NCI-H128 (cell line): ENCODE data around the gene ALOX15B.
A peak's percentile ranks its signal among the peaks of the same experiment; 100 is the strongest.
"Not testable (repeated sequence)": the region's sequence is repeated elsewhere in the genome, so short reads cannot be mapped to it uniquely, and the experiment has no call there.

Experiments used
- DNase-seq: peaks from one replicate; lab custom pipeline; 2025; ENCODE audit not compliant: unreplicated experiment; lab: John Stamatoyannopoulos, UW

The ALOX15B gene

DNA sequence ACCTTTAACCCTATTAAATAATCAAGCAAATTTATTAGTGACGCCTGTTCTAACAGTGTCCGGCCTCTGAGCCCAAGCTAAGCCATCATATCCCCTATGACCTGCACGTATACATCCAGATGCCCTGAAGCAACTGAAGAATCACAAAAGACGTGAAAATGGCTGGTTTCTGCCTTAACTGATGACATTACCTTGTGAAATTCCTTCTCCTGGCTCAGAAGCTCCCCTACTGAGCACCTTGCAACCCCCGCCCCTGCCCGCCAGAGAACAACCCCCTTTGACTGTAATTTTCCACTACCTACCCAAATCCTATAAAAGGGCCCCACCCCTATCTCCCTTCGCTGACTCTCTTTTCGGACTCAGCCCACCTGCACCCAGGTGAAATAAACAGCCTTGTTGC is 23.0 kb downstream of the ALOX15B start:
- DNase-seq = not testable (repeated sequence)

DNA sequence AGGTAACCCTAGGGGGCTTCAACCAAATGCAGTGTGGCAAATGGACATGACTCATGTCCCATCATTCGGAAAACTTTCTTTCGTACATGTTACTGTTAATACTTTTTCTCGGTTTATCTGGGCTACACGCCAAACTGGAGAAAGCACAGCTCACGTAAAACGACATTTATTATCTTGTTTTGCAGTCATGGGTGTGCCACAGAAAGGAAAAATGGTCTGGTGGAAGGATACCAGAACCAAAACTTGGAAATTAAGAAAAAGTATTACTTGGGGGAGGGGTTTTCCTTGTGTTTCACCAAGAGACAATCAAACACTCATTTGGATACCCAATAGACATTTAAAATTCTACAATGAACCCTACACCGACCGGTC is 23.6 kb downstream of the ALOX15B start:
- no peak for DNase-seq

GRCh38 chr17:8062807-8063483 is 24.1 kb downstream of the ALOX15B start:
- DNase-seq = no peak

- no peak for DNase-seq
These were observed 25.1 kb downstream of the ALOX15B start for GRCh38 chr17:8063761-8064534.

GRCh38 chr17:8064561-8065019 is 25.7 kb downstream of the ALOX15B start:
- no peak for DNase-seq

- no peak for DNase-seq
These were observed 28.2 kb downstream of the ALOX15B start for GRCh38 chr17:8066841-8067775.

- DNase-seq = no peak
These were observed 28.9 kb downstream of the ALOX15B start for GRCh38 chr17:8067806-8068205.

- no peak for DNase-seq
These were observed 30.1 kb downstream of the ALOX15B start for GRCh38 chr17:8068736-8069586.

DNA sequence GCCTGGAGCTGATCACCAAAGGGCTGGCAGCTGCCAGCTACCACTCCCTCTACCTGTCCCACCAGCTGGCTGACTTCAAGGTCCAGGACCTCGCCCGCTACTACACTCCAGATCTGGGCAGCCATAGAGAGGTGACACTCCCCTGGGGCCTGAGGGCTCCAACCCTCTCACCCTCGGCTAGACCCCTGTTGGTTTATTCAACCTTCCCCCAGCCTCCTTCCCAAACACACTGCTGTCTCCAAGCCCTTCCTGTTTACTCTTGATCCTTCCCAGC is 30.7 kb downstream of the ALOX15B start:
- no peak for DNase-seq

- DNase-seq = no peak
These were observed 32.6 kb downstream of the ALOX15B start for GRCh38 chr17:8071496-8071895.

GRCh38 chr17:8072341-8072728 is 33.5 kb downstream of the ALOX15B start:
- DNase-seq = no peak

GRCh38 chr17:8072729-8073461 is 34.0 kb downstream of the ALOX15B start:
- DNase-seq = no peak

DNA sequence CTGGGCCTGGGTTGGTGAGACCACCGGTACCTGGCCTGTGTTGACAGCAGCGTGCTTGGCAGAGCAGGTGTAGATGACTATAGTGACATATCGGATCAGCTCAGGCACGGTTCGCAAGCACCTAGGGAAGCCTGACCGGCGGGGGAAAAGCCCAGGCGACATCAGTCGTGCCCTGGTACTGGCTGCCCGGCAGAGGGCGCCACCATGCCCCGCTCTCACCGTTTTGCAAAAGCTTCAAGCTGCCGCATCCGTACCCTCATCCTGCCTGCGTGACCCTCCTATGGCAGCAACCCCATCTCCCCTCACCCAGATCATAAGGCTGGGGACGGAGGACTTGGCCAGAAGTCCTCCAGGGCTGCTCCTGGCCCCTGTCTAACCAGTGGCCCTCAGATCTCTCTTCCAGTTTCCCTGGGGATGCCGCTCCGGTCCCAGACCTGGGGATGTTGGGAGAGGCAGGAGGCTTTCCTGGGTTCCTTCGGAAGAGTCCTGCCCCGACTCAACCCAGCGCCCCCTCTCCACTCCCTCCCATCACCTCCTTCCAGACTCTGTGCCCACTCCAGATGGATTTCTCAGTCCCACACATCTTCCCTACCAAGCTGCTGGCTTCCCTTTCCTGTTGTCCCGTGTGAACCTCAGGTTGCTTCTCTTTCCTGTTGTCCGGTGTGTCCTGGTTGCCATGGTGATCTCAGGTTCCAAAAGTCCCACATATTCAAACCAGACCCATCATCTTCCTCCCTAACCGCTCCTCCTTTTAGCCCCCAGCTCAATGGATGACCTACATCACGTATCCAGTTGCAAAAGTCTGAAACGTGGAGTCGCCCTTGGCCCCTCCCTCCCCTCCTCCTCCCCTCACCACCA is 35.0 kb downstream of the ALOX15B start:
- peak; percentile 28 for DNase-seq

DNA sequence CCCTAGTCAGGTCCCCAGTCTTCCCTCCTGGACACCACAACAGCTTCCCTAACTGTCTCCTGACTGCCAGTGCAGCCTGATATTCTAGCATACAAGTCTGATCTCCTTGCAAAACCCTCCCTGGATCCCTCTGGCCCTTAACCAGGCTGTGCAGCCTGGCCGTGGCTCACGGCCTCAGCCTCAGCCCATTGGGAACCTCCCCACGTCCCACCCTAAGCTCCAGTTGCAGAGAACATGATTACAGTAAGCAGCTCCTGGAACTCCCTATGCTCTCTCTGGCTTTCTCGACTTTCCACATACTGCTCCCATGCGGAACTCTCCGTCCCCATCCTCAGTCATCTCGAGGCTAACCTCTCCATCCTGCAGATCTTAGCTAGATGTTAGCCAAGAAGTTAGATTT is 35.7 kb downstream of the ALOX15B start:
- no peak for DNase-seq

DNA sequence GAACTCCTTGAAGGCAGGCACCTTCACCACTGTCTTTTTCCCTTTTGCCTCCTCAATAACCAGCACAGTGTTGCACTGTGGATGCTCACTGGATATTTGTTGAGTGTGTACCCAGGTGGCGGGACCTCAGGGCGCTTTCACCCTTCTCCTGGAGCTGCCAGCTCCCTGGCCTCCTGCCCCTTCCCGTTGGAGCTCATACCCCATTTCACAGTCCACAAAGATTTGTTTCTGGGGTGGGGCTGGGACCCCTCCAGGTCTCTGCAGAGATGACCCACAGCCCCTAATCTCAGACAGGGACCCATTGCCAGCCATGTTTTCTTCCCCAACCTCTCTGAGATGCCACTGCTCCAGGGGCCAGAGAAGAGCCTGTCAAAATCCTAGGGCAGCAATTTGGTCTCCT is 36.2 kb downstream of the ALOX15B start:
- DNase-seq = no peak

GRCh38 chr17:8075574-8076342 is 36.9 kb downstream of the ALOX15B start:
- no peak for DNase-seq

- DNase-seq = no peak
These were observed 37.8 kb downstream of the ALOX15B start for GRCh38 chr17:8076502-8077266.

DNA sequence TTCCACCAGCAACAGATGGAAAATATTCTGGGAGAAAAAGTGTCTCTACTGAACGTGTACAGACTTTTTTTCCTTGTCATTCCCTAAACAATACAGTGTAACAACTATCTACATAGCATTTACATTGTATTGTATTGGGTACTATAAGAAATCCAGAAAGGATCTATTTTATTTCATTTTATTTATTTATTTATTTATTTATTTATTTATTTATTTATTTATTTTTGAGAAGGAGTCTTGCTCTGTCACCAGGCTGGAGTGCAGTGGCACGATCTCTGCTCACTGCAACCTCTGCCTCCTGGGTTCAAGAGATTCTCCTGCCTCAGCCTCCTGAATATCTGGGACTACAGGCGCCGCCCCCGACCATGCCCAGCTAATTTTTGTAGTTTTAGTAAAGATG is 39.1 kb downstream of the ALOX15B start:
- not testable (repeated sequence) for DNase-seq
